Endodermal cell (in vitro differentiated cells): ENCODE data around the gene BET1. TPM values are rescaled to one million over a fixed set of nuclear protein-coding genes. Genes with fewer than 3 reads are reported as not detected.

Experiments used
- DNase-seq: peaks from one replicate; pipeline ENCODE4 v3.0.0-alpha.2; 2017
- H3K27ac ChIP-seq: 2 replicates; pipeline ENCODE4 v1.5.1; 2013; ENCODE audit warnings: mild to moderate bottlenecking, low read depth, low read length, moderate library complexity
- H3K27me3 ChIP-seq: 2 replicates; pipeline ENCODE4 v1.6.1; 2013; ENCODE audit warnings: mild to moderate bottlenecking, low read length, moderate library complexity; ENCODE audit not compliant: insufficient read depth, control insufficient read depth, poor library complexity, severe bottlenecking
- H3K36me3 ChIP-seq: 2 replicates; pipeline ENCODE4 v1.7.0; 2013; ENCODE audit warnings: mild to moderate bottlenecking, low read length, moderate library complexity; ENCODE audit not compliant: control insufficient read depth, insufficient read depth
- H3K4me1 ChIP-seq: one replicate; pipeline ENCODE4 v1.7.0; 2013; ENCODE audit warnings: low read length; ENCODE audit not compliant: control insufficient read depth, insufficient read depth
- H3K4me3 ChIP-seq: 2 replicates; pipeline ENCODE4 v1.5.1; 2013; ENCODE audit warnings: mild to moderate bottlenecking, low read length, moderate library complexity
- H3K9ac ChIP-seq: 2 replicates; pipeline ENCODE4 v1.6.1; 2013; ENCODE audit warnings: mild to moderate bottlenecking, low read length, moderate library complexity; ENCODE audit not compliant: poor library complexity, severe bottlenecking; ENCODE audit errors: extremely low read depth
- H3K9me3 ChIP-seq: 2 replicates; pipeline ENCODE4 v1.6.1; 2013; ENCODE audit warnings: mild to moderate bottlenecking, low read length, moderate library complexity; ENCODE audit not compliant: control insufficient read depth
- H3K27ac Mint-ChIP-seq: 2 replicates; pipeline ENCODE4 v1.8.0; 2020; ENCODE audit warnings: mixed read lengths
- H3K27me3 Mint-ChIP-seq: 2 replicates; pipeline ENCODE4 v1.8.0; 2021; ENCODE audit warnings: mild to moderate bottlenecking, mixed read lengths; ENCODE audit not compliant: insufficient read depth
- H3K36me3 Mint-ChIP-seq: 2 replicates; pipeline ENCODE4 v1.8.0; 2020; ENCODE audit warnings: low read depth, mixed read lengths
- H3K4me1 Mint-ChIP-seq: 2 replicates; pipeline ENCODE4 v1.8.0; 2020; ENCODE audit warnings: mixed read lengths
- H3K4me3 Mint-ChIP-seq: 2 replicates; pipeline ENCODE4 v1.8.0; 2020; ENCODE audit warnings: mild to moderate bottlenecking, moderate library complexity, mixed read lengths
- H3K9me3 Mint-ChIP-seq: 2 replicates; pipeline ENCODE4 v1.8.0; 2020; ENCODE audit warnings: mild to moderate bottlenecking, mixed read lengths
- WGBS, 2 experiments: methylation state at CpG; one replicate each; pipeline versions ENCODE4 v1.1.5 to v1.1.7; 2013; ENCODE audit warnings: missing lambda C conversion rate in 2 of 2, mixed read lengths in 1 of 2; ENCODE audit not compliant: insufficient coverage in 1 of 2, insufficient read length in 1 of 2; 5-methylcytosine and 5-hydroxymethylcytosine counted together
- total RNA-seq, 2 donors: library from RNA; stranded (reverse); fragmentation: NEBNext Ultra II Directional in 1 of 2; extraction: Animal tissue kit (Norgen Biotek cat#: 25700) in 1 of 2; gene quantifications; 2 replicates in 1 of 2; 3 replicates in 1 of 2; pipeline ENCODE4 v1.2.1, GENCODE V29; 2021
- TF ChIP-seq, protein P1 (sequence below): fragments of 200-600 bp; sonication (generic); conservative IDR thresholded peaks from 2 replicates; pipeline ENCODE4 v1.5.0; 2021; ENCODE audit warnings: antibody characterized with exemption, mild to moderate bottlenecking

The BET1 gene
- total RNA-seq, 2 donors from 2014 or later, result 27.6 to 36.3 TPM

DNA sequence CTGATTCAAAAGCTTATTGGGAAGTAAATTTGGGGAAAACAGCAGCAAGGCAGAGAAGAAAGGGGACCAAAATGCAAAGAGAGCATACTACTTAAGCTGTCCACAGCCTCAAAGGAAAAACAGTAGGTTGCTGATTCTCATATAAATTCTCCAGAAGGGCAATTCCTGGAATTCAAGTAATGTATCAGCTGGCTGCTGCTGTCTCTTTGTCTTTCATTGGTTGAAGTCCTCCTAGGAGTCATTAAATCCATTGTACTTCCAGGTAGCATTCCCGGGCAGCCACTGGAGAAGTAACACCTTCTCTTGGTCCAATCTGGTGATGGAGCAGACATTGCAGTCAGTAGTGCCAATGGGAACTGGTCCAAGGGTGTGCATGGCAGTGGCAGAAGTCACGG lies 22.7 kb downstream of the BET1 start:
- Mint-ChIP-seq H3K4me1 (peaks cover 3% of the 10 kb centered on the region), H3K27me3 (no peaks in the 10 kb centered on the region), H3K4me3 (no peak overlapping the region), H3K27ac (no peak overlapping the region), H3K9me3 (no peaks in the 10 kb centered on the region), H3K36me3 (no peaks in the 10 kb centered on the region)
- Histone ChIP-seq H3K9me3 (no peaks in the 10 kb centered on the region), H3K4me1 (no peaks in the 10 kb centered on the region), H3K4me3 (no peak overlapping the region), H3K9ac (no peak overlapping the region), H3K27me3 (no peaks in the 10 kb centered on the region), H3K27ac (no peak overlapping the region), H3K36me3 (no peaks in the 10 kb centered on the region)
- TF ChIP-seq, protein P1, sequence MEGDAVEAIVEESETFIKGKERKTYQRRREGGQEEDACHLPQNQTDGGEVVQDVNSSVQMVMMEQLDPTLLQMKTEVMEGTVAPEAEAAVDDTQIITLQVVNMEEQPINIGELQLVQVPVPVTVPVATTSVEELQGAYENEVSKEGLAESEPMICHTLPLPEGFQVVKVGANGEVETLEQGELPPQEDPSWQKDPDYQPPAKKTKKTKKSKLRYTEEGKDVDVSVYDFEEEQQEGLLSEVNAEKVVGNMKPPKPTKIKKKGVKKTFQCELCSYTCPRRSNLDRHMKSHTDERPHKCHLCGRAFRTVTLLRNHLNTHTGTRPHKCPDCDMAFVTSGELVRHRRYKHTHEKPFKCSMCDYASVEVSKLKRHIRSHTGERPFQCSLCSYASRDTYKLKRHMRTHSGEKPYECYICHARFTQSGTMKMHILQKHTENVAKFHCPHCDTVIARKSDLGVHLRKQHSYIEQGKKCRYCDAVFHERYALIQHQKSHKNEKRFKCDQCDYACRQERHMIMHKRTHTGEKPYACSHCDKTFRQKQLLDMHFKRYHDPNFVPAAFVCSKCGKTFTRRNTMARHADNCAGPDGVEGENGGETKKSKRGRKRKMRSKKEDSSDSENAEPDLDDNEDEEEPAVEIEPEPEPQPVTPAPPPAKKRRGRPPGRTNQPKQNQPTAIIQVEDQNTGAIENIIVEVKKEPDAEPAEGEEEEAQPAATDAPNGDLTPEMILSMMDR, result no peak
- WGBS, 2 experiments, result 50 to 80% methylated on average over 1 to 2 of the region's 2 CpGs
- peak; percentile 65 for DNase-seq

DNA sequence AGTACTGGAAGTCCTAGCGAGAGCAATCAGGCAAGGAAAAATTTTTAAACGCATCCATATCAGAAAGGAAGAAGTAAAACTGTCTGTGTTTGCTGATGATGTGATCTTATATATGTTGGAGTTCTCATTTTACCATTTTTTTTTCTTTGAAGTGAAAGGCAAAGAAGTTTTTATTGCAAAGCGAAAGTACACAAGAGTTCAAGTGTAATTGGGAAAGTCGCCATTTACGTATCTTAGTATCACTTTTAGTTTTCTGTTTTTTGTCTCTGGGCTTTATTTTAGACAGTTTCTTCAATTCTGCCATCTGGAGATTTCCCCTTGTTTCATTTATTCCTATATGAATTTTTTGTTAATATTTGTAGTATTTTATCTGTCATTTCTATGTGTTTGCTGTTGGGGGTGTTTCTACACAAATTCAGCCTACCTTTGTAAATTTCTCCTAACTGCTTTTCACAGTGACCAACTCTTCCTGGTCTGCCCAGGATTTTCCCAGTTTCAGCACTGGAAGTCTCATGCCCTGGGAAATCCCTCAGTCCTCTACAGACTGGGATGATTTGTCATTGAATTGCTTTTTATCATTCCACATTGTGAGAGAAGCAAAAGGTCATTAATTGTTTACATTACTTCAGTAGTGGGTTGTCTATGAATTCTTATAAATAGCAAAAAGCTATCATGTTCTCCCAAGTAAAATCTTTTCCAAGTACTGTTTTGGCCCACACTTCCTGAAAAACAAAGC lies 23.2 kb downstream of the BET1 start:
- Histone ChIP-seq H3K9me3 (no peaks in the 10 kb centered on the region), H3K36me3 (no peaks in the 10 kb centered on the region), H3K9ac (no peak overlapping the region), H3K27ac (no peak overlapping the region), H3K4me1 (no peaks in the 10 kb centered on the region), H3K4me3 (no peak overlapping the region), H3K27me3 (no peaks in the 10 kb centered on the region)
- Mint-ChIP-seq H3K27ac (no peak overlapping the region), H3K9me3 (no peaks in the 10 kb centered on the region), H3K4me1 (peaks cover 3% of the 10 kb centered on the region), H3K4me3 (no peak overlapping the region), H3K36me3 (no peaks in the 10 kb centered on the region), H3K27me3 (no peaks in the 10 kb centered on the region)
- WGBS, 2 experiments, result 90 to 96% methylated on average over 5 of the region's 5 CpGs
- TF ChIP-seq, protein P1, result no peak
- no peak for DNase-seq

DNA sequence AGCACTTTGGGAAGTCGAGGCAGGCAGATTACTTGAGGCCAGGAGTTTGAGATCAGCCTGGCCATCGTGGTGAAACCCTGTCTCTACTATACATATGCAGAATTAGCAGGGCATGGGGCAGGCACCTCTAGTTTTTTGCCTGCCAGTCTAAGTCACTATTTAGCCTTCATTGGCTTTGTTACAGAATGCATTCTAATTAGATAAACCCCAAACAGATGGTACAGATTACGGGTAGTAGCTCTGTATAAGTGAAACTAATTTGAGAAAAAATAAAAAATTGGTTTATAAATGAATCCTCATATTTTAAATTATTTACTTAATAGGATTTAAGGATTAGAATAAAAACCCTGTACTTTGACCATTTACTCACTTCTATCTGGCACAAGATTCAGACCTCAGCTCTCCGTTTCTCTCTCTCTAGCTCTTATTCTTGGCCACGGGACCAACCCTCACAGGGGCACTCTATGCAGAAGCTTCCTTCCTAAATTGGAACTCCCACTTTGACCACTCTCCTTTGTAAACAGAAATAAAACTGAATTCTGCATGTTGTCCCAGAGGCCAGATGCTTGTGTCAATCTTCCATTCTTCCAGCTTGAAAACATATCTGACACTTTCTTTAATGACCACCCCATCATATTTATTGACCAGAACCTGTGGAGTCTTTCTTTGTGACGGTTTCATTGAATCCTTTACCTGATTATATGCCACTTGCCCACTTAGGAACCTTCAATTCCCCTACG lies 26.8 kb downstream of the BET1 start:
- H3K4me3 Mint-ChIP-seq, result no peak overlapping the region
- Histone ChIP-seq H3K36me3 (no peaks in the 10 kb centered on the region), H3K4me1 (no peaks in the 10 kb centered on the region), H3K9me3 (no peaks in the 10 kb centered on the region), H3K4me3 (no peak overlapping the region), H3K9ac (no peak overlapping the region), H3K27me3 (no peaks in the 10 kb centered on the region), H3K27ac (no peak overlapping the region)
- H3K27ac Mint-ChIP-seq, result no peak overlapping the region
- no peaks in the 10 kb centered on the region for H3K9me3 Mint-ChIP-seq
- no peak for DNase-seq
- no peaks in the 10 kb centered on the region for H3K4me1 Mint-ChIP-seq
- WGBS, 2 experiments, result 90 to 92% methylated on average over 4 to 7 of the region's 7 CpGs
- no peaks in the 10 kb centered on the region for H3K36me3 Mint-ChIP-seq
- TF ChIP-seq, protein P1, result no peak
- H3K27me3 Mint-ChIP-seq, result no peaks in the 10 kb centered on the region
